Fibroblast of skin of left biceps (primary cell): ENCODE data around the gene ATP13A5.

Source experiments
- DNase-seq, 2 experiments: peaks; one replicate each; pipeline ENCODE4 v3.0.0-alpha.2; 2013; ENCODE audit warnings: low read depth in 2 of 2

Gene ATP13A5, protein sequence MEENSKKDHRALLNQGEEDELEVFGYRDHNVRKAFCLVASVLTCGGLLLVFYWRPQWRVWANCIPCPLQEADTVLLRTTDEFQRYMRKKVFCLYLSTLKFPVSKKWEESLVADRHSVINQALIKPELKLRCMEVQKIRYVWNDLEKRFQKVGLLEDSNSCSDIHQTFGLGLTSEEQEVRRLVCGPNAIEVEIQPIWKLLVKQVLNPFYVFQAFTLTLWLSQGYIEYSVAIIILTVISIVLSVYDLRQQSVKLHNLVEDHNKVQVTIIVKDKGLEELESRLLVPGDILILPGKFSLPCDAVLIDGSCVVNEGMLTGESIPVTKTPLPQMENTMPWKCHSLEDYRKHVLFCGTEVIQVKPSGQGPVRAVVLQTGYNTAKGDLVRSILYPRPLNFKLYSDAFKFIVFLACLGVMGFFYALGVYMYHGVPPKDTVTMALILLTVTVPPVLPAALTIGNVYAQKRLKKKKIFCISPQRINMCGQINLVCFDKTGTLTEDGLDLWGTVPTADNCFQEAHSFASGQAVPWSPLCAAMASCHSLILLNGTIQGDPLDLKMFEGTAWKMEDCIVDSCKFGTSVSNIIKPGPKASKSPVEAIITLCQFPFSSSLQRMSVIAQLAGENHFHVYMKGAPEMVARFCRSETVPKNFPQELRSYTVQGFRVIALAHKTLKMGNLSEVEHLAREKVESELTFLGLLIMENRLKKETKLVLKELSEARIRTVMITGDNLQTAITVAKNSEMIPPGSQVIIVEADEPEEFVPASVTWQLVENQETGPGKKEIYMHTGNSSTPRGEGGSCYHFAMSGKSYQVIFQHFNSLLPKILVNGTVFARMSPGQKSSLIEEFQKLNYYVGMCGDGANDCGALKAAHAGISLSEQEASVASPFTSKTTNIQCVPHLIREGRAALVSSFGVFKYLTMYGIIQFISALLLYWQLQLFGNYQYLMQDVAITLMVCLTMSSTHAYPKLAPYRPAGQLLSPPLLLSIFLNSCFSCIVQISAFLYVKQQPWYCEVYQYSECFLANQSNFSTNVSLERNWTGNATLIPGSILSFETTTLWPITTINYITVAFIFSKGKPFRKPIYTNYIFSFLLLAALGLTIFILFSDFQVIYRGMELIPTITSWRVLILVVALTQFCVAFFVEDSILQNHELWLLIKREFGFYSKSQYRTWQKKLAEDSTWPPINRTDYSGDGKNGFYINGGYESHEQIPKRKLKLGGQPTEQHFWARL

DNA sequence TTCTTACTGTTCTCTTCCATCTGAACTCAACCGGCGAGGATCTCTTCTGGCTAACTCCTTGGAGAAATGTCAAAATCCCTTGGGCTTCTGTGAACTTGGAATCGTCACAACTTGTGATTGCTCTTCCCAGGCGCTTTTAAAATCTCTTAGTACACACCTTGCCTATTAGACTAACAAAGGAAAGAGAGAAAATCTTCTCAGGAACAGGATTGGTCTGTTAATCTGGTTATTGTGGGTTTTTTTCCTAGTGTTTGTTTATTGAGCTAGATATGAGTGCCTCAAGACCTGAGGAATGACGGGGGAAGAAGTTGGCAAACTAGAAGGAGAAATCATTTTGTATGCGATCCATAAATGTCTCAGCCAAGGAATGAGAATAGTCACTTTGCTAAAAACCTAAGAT is at the start of gene ATP13A5:
Gene ATP13A5, minus strand, starts transcription at position 48 of the 400 bp plus-strand sequence. Its CDS starts 28 bp downstream, at position 20.
- DNase-seq = no peak

DNA sequence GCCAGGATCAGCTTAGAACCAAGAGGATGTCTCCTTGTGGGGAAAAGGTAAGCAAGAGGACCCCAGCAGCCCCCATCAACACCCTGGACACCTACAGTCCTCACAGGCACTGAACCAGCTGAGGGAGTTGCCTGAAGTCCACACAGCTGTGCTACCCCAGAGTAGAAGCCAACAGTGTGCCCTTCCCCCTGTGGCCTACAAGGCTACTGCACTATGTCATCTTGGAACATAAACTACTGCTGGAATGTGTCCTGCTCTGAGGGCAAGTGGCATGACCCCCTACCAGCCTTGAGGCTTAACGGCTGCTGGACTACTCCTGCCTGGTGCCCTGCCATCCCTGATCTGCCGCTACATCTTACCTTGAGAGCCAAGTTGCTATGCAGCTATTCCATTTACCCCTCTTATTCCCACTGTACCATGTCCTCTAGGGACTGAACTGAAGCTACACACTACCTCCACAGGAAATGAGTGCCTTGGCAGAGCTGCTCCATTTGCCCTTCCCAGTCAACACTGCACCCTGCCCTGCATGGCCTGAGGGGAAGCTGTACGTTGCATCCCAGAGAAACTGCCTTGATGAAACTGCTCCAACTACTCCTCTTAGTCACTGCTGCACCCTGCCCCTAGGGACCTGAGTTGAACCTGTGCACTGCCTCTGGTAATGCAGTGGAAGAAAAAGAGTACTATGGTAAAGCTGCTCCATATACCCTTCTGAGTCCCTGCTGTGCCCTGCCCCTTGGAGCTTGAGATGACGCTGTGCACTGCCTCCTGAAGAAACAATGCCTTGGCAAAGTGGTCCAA is 40.2 kb upstream of the ATP13A5 start:
- DNase-seq = no peak

DNA sequence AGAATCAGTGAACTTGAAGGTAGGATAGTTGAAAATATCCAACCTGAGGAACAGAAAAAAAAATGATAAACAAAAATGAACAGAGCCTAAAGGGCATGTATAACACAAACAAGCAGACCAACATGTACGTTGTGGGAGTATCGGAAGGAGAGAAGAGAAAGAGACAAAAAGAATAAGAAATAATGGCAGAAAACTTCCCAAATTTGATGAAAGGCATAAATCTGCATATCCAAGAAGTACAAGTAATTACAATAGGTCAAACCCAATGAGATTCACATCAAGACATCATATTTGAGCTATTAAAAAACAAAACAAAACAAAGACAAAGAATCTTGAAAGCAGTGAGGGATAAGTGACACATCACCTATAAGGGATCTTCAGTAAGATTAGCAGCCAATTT is 38.1 kb upstream of the ATP13A5 start:
- no peak for DNase-seq

DNA sequence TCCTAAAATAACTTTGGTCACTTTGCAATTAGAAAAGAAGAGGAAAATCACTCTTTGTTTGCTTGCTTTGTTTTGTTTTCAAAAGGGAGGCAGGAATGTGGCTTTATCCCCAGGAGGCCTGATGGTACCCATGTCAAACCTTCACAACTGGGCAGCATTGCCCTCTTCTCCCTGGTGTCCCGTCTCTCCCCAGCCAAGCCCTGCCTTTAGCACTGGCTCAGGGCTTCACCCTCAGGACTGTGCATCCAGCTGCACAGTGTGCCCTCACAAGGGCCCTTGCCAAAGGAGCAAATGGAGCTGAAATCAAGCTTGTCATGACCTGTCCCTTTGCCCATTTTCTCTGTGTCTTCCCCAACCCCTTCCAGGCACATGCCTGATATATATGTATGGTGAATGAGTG is 29.1 kb upstream of the ATP13A5 start:
- DNase-seq = no peak

DNA sequence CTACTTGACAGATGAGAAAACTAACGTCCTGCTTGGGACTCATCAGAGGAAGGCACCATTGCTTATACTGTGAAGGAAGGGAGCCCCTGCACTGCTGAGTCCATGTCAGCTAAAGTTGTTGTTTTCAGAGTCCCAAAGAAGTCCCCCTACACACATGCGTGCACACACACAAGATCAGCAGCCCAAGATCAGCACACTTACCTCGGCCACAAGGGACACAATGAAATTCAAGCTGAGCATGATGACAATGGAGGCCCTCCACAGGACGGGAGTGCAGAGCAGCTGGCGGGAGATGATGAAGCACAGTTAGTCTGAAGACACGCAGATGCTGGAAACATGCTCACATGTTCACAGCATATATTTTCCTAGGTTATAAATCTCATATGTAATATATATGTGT is 28.6 kb upstream of the ATP13A5 start:
- no peak for DNase-seq

DNA sequence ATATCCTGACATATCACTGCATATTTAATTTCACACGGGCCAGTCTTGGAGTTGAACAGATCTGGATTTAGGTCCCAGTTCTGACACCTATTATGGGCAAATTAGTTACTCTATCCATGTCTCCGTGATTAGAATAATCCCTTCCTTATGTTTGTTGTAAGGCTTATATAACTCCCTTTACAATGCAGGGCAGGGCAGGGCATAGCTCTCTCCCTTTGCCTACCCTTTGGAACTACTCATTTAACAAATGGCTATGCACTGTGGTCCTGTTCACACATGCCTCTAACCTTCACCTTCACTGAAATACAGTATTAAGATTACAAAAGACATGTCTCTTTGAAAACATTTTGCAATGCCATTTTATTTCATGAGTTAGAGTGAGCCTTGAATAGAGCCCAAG is 24.8 kb upstream of the ATP13A5 start:
- no peak for DNase-seq

DNA sequence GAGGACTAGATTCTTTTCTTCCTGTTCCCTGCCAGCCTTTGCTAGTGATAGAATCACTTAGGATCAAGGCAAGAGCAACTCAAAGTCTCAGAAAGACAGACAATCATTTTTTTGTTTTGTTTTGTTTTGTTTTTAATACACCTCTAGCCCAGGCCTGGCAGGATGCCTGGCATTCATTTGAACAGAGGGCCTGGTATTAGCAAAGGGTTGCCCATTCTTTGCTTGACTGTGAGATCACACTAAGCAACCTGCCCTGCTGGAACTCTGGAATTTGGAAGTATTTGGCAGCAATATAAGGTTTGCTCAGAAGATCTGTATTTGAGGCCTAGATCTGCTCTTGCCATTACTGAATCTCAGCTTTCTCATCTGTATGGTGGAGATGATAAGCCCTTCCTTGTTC is 21.8 kb upstream of the ATP13A5 start:
- DNase-seq = no peak

DNA sequence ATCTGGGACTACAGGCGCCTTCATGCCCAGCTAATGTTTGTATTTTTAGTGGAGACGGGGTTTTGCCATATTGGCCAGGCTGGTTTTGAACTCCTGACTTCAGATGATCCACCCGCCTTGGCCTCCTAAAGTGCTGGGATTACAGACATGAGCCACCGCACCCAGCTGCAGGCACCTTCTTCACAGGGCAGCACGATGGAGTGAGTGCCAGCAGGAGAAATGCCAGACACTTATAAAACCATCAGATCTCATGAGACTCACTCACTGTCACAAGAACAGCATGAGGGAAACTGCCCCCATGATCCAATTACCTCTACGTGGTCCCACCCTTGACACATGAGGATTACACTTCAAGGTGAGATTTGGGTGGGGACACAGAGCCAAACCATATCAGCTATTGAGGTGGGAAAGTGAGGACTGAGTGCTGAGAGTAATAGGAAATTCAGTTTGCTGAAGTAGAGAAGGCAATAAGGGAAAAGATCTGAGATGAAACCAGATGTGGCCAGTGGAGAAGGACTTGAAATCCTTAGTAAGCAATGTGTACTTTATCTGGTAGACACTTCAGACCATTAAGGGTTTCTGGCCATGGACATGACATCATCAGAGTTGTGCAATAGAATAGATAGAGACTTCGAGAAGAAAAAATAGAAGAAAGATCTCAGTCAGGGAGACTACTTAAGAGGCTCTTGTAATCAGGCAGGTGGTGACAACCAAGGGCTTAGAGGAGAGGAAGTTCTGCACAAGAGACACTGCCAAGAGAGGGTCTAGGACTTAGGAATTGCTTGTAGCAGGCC is 18.1 kb upstream of the ATP13A5 start:
- DNase-seq = no peak

DNA sequence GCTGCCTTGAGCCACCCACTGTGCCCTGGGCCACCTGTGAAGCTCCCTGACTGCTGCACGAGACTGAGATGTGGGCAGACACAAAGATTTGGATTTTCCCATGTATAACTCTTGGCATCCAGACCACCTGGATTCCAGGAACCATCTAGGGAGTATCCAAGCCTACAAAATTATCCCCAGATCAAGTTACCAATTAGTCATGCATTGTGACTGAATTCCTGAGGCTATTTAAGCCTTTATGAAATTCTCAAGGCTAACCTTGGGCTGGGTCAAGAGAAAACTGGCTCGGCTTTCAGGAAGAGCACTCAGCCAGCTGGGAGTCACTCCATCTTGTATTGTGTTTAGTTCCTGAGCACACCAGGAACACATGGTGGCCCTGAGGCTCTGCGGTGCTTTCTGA is 13.3 kb upstream of the ATP13A5 start:
- DNase-seq = no peak

DNA sequence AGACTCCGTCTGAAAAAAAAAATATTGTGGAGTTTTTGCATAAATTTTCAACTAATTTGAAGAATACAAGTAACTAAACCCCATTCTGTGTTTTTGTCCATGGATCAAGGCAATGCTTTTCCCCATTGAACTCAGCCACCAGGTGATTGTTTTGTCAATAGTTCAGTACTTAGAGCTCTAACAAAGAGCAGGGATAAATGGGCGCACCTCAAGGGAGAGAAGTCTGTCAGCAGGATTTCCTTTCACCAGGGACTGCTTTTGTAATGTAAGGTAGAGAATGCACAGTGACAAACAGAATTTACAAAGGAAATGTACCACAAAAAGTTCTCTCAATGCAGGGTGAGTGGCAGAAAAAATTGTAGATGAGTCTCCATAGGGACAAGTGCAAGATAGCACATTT is 10.8 kb upstream of the ATP13A5 start:
- no peak for DNase-seq

DNA sequence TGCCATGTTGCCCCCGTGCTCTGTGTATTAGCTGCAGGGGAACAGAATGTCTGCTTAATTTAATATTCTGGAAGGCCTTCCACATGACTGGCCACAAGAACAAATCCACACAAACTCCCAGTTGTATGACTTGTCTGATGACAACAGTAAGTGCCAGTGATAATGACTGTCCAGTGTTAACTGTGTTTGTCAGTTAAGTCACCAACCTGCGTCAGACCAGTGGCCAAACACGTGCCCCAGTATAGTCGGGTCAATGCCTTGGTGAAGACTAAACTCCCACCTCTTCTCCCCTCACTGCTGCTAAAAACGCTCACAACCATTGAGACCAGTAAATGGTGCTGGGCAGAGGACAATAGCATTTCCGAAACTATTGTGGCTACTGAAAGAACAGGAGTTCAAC is 9.8 kb upstream of the ATP13A5 start:
- DNase-seq = no peak

DNA sequence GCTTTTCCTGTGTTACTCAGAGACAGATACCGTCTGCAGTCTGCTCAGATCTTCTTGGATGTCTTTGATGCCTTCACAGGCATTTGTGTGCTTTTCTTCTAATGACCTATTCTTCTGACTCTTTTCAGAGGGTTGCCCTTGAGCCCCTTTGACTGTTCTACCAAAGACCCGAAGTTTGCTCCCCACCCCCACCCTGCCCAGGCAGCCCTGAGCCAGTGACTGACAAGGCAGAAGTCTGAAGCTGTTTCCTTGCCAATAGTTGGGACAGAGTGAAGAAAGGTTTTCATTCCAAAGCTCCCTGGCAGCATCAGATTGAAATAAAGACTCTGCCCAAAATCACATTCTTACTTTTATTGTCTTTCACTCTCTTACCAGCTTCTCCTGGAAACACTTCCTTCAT is 9.0 kb upstream of the ATP13A5 start:
- DNase-seq = no peak

DNA sequence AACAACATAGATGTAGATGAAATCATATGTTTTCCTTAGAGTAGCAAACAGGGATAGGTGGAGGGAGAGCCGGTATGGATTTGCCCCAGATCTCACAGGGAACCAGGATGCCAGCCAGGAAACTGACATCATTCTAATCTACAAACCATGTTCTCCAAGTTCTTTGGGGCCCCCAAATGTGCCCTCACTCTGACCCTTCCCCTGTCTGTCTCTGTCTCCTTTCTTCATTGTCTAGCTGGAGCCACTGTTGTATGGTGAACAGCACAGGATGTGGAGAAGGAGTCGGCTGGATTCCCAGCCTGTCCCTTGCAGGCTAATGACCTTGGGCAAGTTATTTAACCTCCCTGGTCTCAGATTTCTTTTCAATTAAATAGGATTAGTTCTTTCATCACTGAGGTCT is 962 bp downstream of the ATP13A5 start:
- no peak for DNase-seq

DNA sequence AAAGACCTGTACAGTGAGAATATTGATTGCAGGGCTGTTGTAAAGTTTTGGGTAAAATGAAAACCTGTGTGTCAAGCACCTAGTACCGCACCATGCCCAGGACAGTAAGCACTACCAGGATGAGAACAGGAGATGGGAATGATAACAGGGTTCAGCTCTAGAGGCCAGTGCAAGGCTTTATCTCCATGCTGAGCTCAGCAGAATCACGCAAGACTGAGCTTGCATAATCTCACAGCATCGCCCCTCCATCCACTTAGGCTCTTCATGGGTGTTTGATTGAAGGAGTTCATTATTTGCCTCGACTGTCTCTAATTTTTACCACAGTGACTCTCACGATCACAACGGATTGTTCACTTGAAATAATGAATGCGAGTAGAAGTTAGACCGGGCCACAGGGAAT is 2.9 kb downstream of the ATP13A5 start:
- DNase-seq = no peak

DNA sequence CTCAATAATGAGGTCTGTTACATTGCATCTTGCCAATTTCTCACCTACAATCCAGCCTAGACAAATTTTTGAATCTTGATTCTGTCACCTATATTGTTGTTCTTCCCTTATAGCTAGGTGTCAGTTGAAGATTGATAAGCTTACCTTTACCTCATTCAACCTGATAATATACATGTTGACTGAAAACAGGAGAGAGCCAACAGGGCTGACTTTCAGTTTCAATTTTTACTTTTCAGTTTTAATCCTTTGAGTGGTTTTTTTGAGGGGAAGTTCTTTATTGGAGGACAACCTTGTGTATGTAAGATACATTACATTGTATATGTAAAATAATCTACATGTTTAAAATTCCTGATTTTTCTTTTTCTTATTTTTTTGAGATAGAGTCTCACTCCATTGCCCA is 5.8 kb downstream of the ATP13A5 start:
- no peak for DNase-seq

DNA sequence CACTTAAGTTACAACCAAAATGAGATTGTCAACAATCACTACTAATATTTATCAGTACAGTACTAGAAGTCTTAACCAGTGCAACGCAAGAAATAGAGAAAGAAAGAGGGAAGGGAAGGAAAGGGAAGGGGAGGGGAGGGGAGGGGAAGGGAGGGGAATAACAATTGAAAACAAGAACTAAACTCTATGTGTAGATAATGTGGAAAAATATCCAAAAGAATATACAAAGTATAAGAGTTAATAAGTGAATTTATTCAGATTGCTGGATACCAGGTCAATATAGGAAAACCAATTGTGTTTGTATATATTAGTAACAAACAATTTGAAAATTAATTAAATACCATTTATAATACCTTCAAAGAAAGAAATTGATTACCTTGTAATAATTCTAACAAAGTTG is 10.7 kb downstream of the ATP13A5 start:
- no peak for DNase-seq

DNA sequence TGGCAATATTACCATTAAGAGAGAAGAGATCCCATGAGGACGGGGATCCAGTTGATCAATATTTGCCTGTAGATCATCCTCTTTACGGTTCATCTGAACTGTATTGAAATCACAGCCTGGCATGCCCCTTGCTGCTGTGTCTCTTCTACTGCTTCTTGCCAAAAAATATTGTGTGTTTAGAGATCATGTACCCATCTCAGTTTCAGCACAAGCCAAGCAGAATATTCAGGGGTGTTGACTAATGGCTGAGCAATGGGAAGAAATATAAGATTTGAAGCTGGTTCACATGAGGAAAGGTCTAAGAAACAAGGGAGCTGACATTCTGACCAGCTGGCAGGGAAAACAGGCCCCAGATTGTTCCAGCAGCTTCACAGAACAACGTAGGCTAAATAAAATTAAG is 21.3 kb downstream of the ATP13A5 start:
- no peak for DNase-seq

DNA sequence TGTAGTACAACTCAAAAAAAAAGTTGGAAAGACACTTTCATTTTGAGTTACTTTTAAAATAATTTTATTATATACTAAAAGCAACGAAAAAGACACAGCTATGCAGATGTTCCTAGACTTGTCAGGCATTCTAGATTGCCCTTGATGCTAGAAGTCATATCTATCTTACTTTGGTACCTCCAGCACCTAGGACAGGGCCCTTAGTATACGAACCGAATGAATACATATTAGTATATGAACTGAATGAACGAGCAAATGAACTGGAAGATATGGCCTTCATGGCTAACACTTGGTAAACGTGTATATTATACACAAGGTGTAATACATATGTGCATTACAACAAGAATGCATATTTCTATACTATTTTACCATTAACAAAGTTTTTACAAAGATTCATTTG is 24.1 kb downstream of the ATP13A5 start:
- no peak for DNase-seq

DNA sequence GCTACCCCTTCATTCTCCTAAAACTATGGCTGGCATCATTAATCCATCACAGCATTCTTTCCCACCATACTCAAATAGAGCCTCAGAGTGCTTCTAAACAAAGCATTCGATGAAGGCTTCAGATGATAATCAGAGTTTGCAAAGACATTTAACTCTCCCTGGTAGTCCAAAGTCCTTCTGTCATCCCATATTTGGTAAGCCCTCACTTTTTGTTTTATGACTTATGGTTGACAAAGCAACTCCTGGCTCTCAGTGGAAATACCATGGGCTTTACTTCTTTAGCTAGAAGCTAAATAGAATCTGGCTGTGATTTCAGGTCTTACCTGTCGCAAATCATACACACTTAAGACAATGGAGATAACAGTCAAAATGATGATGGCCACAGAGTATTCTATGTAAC is 27.8 kb downstream of the ATP13A5 start:
- DNase-seq = no peak

DNA sequence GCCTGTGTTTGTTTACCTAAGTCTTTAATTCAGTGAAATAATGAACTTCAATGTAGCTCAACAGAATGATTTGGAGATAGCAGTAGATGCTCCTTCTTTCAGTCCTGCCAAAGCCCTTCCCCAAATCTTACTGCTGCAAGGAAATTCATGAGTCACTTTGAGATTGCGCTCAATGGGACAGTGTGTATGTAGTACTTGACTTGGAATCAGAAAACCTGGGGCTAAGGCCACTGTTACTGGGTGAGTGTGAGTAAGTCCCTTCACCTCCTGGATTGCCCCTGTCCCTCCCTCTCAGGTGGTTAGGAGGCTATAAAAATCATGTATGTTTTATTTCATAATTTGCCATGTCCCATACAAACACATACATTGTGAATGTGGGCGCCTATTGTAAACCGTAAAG is 29.9 kb downstream of the ATP13A5 start:
- DNase-seq = no peak
